GM21381 (cell line): ENCODE measurements around the gene F10.

ENCODE experiments used
- ATAC-seq: cut with Tn5 transposase; IDR thresholded peaks from one replicate; pipeline ENCODE4 v1.9.1; 2021; ENCODE audit warnings: mild to moderate bottlenecking, moderate library complexity; ENCODE audit not compliant: unreplicated experiment

The F10 gene

DNA sequence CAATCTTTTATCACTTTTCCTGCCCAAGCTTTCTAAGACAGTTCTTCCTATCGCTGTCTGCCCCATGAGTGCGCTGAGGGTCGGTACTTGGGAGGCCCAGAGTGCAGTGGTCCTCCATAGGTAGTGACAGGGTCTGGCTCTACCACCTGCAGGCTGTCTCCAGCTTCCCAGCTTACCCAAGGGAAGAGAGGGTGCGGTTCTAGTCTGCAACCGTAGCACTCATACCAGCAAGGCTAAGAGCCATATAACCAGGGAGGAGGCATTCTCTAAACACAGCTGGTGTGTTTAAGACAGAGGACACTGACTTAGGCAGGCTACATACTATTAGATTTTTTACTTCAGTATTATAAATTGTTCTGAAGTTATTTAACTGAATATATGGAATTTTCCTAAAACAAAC, 44.1 kb downstream of the F10 start:
- ATAC-seq, result no peak

DNA sequence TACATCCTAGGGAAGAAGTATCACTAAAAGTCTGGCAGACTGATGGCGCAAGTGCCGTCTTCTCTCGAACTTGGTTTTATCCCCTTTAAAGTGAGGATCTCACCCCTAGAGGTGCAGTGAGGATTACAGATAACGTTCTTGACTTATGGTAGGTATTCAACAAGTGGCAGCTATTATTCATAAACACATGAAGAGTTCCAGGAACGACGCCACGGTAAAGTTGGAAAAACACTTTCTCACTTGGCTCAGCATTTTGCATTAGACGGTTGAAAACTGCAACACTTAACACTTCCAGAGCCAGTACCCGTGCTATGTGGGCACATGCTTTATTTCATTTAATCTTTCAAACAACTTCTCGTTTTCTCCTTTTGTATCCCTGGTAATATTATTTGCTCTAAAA, 44.6 kb downstream of the F10 start:
- no peak for ATAC-seq

DNA sequence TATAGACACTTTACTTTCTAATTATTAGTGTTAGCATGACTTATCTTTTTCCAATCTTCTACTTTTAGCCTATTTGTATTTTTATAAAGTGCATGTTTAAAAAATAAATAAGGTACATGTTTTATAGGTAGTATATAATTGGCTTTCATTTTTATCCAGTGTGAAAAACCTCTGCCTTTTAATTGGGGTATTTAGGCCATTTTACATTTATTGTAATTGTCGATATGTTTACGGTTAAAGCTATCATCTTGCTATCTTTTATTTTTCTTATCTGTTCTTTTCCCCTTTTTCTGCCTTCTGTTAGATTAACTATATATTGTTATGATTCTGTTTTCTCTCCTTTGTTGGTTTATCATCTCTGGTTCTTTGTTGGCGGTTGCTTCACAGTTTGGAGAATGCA, 45.0 kb downstream of the F10 start:
- ATAC-seq, result no peak

DNA sequence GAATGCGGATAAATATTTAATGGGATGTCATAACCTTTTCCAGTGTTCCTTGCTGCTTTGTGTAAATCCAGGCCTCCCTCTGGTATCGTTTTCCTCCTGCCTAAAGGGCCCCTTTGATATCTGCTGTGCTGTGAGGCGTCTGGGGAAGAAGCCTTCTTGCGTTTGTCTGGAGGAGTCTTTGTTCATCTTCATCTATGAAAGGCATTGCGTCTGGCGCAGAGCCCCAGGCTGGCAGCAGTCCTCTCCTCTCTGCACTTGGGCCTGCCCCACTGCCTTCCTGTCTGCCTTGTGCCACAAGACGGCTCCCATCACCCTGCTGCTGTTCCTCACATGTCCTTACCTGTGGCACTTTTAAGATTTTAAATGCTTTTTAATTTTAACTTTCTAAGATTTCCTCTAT, 45.6 kb downstream of the F10 start:
- ATAC-seq, result no peak

DNA sequence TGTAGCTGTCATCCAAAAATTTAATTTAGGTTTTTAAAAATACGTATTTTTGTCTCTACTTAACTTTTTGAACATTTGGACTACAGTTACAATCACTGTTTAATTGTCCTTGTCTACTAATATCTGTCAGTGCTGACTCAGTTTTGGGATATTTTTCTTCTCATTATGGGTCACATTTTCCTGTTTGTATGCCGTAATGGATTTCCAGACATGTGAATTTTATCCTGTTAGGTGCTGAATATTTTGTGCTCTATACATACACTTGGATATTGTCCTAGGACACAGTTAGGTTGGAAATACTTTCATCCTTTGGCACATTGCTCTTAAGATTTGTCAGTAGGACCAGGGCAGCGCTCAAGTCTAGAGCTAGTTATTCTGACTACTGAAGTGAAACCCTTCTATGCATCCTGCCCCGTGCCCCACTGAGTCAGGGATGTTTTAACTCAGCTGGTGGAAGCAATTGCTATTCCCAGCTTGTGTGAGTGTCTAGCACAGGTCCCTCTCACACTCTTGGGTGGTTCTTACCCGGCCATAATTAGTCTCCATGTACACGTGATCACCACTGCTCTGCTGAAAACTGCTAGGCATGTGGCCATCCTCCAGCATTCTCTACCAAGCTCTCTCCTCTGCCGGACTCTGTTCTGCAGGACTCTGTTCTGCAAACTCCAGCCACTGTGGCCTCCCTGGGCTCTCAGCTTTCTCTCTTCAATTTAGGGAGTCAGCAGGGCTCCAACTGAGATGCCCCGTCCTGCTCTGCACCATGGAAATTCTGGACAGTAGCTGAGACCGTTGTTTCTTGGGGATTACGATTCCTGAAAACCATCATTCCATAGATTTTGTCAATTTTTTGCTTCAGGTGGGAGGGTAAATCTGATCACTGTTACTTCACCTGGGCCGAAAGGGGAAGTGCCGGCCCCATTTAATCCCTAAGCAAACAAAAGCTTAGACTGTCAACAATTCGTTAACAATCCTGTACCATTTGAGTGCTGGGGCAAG, 47.0 kb downstream of the F10 start:
- ATAC-seq, result no peak

DNA sequence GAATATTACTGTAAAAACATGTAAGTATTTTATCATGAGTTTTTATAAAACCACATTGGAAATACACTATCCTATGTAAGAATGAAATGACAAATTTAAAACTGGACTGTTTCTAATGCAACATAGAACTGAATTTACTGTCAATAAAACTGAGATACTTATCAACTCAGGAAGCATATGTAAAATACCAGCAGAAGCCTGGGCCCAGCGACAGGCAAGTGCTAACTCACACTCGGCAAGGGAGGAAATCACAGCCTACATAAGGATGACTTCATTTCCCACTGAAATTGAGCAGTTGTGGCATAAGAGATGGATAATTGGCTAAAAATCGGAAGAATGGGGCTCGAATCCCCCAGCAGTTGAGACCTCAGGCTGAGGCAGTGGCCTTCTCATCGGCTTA, 47.9 kb downstream of the F10 start:
- no peak for ATAC-seq

DNA sequence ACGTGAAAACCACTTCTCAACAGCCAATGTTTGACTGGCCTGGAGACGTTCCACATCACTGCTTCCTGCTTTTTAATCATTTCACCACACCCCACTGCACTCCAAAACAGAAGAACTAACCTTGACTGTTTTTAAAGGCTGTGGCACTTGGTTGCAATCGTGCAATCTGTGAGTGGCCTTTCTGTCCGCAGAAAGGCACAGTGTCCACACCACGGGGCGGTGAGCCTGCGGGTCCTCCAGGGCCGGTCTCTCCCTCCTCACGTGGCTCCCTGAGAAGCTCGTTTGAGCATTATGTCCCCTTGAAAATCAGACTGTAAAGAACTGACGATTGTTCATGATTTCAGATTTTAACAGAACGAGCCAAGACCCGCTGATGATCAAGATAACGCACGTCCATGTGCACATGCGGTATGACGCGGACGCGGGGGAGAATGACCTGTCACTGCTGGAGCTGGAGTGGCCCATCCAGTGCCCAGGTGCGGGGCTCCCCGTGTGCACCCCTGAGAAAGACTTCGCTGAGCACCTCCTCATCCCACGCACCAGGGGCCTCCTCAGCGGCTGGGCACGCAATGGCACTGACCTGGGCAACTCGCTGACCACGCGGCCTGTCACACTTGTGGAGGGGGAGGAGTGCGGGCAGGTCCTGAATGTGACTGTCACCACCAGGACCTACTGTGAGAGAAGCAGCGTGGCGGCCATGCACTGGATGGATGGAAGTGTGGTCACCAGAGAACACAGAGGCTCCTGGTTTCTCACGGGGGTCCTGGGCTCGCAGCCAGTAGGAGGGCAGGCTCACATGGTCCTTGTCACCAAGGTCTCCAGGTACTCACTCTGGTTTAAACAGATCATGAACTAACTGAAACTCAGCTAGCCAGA, 48.9 kb downstream of the F10 start:
- ATAC-seq, result no peak

DNA sequence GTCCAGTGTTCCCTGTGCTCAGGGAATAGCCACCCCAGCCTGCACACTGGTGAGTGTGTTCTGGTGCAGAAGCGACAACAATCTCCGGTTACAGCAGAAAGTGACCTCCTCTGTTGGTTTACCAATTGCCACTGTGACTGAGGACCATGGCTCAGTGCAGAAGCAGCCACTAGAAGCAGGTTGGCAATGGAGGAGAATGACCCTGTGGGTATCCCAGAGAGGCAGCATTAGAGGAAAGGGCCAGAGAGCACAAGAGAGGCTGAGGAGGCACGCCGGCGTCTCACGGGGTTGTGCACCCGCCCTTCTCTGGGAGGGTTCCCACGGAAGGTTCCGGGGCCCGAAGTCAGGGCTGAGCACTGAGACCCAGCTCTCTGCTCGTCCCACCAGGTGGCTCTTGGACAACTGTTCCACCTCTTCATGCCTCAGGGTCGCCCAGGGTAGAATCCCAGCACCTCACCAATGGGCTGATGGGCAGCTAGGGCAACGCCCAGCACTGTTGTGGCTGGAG, 49.9 kb downstream of the F10 start:
- no peak for ATAC-seq

DNA sequence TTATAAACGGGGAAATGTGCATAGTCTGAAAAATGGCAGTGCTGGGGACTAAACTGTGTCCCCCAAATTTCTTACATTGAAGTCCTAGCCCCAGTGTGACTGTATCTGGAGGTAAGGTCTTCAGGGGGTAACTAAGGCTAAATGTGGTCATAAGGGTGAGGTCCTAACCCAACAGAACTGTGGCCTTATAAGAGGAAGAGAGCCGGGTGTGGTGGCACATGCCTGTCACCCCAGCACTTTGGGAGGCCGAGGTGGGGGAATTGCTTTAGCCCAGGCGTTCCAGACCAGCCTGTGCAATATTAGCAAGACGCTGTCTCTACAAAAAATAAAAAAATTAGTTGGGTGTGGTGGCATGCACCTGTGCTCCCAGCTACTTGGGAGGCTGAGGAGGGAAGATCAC, 53.7 kb downstream of the F10 start:
- no peak for ATAC-seq

DNA sequence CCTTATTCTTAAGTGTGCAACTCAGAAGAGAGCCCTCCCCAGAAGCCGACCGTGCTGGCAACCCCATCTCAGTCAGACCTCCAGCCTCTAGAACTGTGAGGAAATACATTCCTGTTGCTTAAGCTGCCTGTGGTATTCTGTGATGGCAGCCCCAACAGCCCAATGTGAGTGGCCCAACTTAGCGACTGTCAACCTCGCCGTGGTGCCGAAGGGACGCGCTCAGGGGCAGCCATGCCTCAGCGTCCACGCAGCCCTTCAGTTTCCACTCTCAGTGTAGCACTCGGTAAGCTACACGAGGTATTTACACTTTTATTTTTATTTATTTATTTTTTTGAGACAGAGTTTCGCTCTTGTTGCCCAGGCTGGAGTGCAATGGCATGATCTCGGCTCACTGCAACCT, 54.2 kb downstream of the F10 start:
- no peak for ATAC-seq

DNA sequence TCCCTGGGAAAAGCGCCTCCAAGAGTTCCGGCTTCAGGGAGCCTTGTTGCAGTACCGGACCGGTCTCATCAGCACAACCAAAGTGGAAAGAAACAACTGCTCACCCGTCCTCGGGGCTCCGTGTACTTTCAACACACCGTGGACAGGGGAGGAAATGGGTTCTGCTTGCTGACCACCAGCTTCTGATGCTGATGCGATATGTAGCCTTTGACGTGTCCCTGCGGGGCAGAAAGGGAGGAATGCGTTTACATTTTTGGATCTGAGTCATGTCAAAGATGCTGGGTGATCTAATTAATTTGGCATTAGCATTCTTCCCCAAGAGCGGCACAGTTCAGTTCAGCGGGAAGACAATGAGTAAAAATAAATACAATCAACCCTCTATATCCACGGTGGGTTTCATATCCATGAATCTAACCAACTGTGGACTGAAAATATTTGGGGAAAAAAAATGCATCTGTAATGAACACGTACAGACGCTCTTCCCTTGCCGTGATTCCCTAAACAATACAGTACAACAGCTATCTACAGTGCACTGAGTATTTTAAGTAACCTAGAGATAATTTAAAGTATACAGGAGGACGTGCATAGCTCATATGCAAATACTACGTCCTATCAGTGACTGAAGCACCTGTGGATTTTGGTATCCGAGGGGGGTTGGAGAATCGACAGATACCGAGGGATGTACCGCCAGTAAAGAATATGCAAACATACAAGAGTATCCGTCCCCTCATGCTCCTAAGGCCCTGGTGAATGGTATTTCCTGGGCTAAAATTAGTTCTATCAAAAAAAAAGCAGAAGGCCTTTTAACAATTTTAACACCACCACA, 55.7 kb downstream of the F10 start:
- ATAC-seq, result no peak

DNA sequence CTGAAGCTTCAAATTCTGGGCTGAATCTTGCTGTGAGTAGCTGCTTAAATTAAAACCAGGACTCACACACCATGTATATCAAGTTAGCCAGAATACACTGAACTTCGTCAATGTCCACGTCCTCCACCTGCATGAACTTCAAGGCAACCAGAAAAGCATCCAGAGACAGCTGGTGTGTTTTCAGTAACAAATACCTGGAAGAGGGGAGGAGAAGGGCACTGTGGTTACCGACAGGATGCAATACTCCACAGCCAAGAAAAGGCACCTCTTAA, 56.2 kb downstream of the F10 start:
- ATAC-seq, result no peak

DNA sequence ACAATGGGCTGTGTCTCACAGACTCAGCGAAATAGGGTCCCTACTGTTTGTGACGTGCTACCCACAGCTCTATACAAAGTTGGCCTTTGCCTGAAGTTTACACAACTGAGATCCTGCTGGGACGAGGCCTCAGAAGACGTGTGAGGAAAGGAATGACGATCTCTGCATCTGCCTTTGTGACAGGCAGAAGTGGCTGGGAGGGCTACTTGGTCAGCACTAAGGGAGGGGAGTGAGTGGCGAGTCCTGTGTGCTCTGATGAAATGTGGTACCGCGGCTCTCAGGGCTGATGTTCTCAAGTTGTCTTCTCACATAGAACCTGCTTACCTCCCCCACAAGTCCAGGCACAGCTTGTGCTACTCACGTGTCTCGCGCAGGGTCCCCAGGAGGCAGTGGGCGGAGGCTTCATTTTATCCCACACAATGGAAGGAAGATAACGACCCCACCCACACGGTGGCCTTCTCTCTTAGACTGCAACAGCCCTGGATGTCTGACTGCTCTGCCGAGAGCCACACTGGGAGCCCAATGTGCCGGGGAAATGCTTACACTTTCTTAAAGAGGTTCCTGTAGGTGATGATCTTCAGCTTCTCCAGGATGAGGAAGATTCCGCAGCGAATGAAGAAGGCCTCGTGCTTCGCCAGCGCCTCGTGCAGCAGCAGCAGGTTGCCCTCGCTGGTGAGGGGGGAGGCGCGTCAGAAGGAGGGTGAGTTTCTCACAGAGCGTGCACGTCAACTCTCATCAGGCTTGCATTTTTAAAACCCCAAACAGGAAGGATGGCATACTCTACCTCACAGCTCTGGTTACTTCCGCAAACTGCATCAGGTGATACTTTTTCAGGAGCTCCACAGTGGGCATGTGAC, 57.0 kb downstream of the F10 start:
- ATAC-seq, result no peak

DNA sequence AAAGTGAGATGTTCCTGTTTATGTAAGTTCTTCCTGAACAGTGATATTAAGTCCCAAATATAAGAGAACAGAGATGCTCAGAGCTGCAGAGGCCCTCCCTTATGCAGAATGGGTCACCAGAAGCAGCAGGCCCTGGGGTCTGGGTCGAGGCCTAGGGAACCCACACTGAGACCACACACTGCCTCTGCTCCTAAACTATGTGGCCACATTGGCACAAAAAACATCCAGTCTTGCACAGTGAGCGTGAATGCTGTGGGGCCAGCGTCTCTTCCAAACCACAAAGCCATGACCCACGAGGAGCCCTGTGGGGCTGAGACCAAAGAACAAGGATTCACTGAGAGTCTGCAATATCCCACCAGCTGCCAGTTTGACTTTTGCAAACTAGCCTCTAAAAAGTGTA, 59.4 kb downstream of the F10 start:
- no peak for ATAC-seq

DNA sequence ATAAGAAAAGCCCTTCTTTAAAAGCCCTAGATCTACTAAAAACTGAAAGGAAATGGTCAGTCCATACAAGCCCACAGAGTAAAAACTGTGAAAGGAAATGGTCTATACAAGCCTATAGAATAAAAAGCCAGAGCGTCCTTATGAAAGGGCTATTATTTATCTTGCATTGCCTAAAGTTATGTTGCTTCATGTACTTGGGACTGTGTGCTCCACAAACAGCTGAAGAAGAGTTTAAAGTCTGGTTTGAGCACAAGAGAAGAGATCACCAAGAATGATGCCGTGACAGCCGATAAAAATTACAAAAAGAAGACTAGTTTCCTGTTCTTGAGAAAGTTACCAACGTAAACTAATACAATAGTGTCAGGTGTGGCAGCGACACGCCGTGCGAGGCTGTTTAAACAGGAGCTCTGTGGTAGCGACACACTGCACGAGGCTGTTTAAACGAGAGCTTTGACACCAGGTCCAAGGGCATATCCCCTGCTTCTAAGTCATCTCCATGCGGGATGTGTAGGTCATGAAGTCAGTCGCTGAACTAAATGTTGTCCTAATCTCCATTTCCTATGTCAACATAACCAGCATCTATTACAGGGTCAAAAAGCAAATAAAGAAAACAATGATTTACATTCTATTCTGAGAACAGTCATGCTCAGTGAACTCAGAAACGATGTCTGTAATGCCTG, 61.0 kb downstream of the F10 start:
- no peak for ATAC-seq

DNA sequence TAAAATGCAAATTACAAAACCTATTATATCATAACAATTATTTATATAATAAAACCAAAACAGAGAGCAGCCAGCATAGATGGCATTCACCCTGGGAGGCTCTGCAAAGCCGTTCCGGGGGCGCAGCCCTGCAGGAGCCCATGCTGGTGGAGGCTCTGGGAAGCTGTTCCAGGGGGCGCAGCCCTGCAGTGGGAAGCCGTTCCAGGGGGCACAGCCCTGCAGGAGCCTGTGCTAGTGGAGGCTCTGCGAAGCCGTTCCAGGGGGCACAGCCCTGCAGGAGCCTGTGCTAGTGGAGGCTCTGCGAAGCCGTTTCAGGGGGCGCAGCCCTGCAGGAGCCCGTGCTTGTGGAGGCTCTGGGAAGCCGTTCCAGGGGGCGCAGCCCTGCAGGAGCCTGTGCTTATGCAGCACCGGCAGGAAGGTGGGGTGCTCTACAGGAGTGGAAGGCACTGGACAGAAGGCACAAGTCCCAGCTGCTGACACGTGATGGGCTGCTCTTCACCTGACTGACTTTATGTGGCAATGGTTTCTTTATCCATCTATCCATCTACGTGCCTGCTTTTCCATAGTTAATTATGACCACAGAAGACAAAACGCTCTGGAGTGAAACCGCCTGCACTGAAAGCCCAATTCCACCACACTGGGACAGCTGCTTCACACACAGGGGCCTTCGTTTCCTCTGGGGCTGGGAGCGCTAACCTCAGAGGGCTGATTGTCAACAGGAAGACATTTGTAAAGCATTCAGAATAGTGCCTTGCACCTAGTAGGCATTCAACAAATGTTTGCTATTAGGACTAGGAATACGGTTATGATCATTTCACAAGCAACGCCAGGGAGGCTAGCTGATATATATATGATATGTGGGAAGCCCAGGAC, 62.2 kb downstream of the F10 start:
- no peak for ATAC-seq

DNA sequence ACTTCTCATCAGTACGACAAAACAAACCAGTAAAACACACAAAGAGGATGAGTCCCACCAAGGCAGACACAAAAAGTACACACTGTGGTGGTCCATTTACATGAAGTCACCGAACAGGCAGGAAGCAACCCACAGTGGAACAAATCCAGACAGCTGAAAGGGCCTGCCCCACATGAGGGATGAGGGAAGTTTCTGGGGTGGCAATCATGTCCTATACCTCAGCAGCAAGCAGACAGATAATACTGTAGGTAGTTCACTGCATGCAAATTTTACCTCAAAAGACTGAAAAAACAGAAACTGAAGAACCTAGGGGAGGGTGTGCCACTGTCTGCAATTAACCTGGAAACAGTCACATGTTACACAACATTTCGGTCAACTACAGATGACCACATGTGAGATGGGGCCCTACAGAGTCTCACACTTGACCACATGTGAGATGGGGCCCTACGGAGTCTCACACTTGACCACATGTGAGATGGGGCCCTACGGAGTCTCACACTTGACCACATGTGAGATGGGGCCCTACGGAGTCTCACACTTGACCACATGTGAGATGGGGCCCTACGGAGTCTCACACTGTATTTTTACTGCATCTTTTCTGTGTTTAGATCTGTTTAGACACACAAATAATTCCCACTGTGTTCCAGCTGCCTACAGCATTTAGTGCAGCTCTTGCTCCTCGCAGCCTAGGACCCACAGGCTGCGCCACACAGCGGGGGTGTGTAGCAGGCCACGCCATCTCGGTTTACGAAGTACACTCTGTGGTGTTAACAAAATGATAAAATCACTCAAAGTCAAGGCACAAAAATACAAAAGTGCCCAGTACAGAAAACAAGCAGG, 63.7 kb downstream of the F10 start:
- ATAC-seq, result peak; percentile 93

DNA sequence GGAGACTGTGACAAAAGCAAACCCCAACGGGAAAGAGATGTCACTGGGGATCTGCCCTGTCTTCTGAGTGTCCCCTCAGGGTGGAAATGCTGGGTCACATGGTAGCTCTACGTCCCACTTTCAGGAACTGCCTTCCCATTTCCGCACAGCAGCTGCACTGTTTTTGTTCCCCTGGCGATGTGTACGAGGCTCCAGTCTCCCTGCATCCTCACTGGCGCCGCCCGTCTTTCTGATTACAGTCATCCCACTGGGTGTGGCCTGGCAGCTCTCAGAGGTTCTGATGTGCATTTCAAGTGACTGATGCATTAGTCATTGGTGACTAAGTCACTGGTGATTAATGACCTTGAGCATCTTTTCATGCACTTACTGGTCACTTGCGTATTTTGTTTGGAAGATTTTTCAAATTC, 64.7 kb downstream of the F10 start:
- no peak for ATAC-seq
